HEK293 (cell line): ENCODE data around the gene NPR3.

Source experiments
- CTCF ChIA-PET: fragments of 350-600 bp; formaldehyde crosslinking; extraction: SDS; loops from one replicate; lab custom pipeline; 2021; ENCODE audit warnings: antibody characterized with exemption; lab: Yijun Ruan, JAX
- POLR2A ChIA-PET: fragments of 300-600 bp; formaldehyde crosslinking; extraction: SDS; loops from one replicate; lab custom pipeline; 2020; ENCODE audit warnings: antibody characterized with exemption, inconsistent platforms; lab: Yijun Ruan, JAX
- H3K27ac ChIP-seq: fragments of 200-500 bp; sonication (Bioruptor generic); 2 replicates; pipeline ENCODE4 v1.5.1; 2014; ENCODE audit warnings: low read depth, low read length, control low read depth, inconsistent platforms; ENCODE audit errors: extremely low read depth
- H3K36me3 ChIP-seq, 2 experiments: fragments of 200-500 bp in 1 of 2; sonication (Bioruptor generic) in 1 of 2; 1 replicate in 1 of 2; 2 replicates in 1 of 2; pipeline ENCODE4 v1.5.1; 2014 to 2017; ENCODE audit warnings: inconsistent platforms in 2 of 2, low read length in 2 of 2; ENCODE audit not compliant: control insufficient read depth in 2 of 2, insufficient read depth in 1 of 2
- H3K4me1 ChIP-seq: fragments of 200-500 bp; sonication (Bioruptor generic); 2 replicates; pipeline ENCODE4 v1.5.1; 2014; ENCODE audit warnings: mild to moderate bottlenecking, low read length, inconsistent platforms; ENCODE audit not compliant: control insufficient read depth, insufficient read depth
- H3K4me3 ChIP-seq: 2 replicates; pipeline ENCODE4 v1.5.1; 2011; ENCODE audit warnings: low read depth, mild to moderate bottlenecking, control low read depth, low read length, moderate library complexity
- H3K9me3 ChIP-seq: fragments of 200-500 bp; sonication (Bioruptor generic); 2 replicates; pipeline ENCODE4 v1.5.1; 2014; ENCODE audit warnings: low read depth, low read length, inconsistent platforms; ENCODE audit not compliant: control insufficient read depth, insufficient read depth
- GLIS1 ChIP-seq: fragments of 450-650 bp; formaldehyde crosslinking; IDR thresholded peaks from 2 replicates; pipeline ENCODE4 v1.5.1; 2016; ENCODE audit warnings: missing biosample characterization, missing genetic modification characterization
- HOXA7 ChIP-seq: sonication (generic); formaldehyde crosslinking; IDR thresholded peaks from 2 replicates; pipeline ENCODE4 v1.8.1; 2022; ENCODE audit warnings: missing genetic modification reagents, borderline replicate concordance
- IKZF3 ChIP-seq: fragments of 450-650 bp; IDR thresholded peaks from 2 replicates; pipeline ENCODE4 v1.5.0; 2018; ENCODE audit warnings: missing biosample characterization, mild to moderate bottlenecking, missing genetic modification characterization, moderate library complexity
- KLF8 ChIP-seq: fragments of 450-650 bp; formaldehyde crosslinking; IDR thresholded peaks from 2 replicates; pipeline ENCODE4 v1.5.1; 2016; ENCODE audit warnings: missing biosample characterization, missing genetic modification characterization
- KLF9 ChIP-seq: fragments of 450-650 bp; formaldehyde crosslinking; IDR thresholded peaks from 2 replicates; pipeline ENCODE4 v1.5.1; 2016; ENCODE audit warnings: missing biosample characterization, missing genetic modification characterization, low read depth
- SCRT2 ChIP-seq: fragments of 450-650 bp; formaldehyde crosslinking; IDR thresholded peaks from 2 replicates; pipeline ENCODE4 v1.5.1; 2016; ENCODE audit warnings: missing biosample characterization, missing genetic modification characterization
- ZBTB20 ChIP-seq: fragments of 450-650 bp; formaldehyde crosslinking; IDR thresholded peaks from 2 replicates; pipeline ENCODE4 v1.5.1; 2016; ENCODE audit warnings: missing biosample characterization, missing genetic modification characterization
- ZBTB21 ChIP-seq: fragments of 450-650 bp; formaldehyde crosslinking; IDR thresholded peaks from 2 replicates; pipeline ENCODE4 v1.5.1; 2017; ENCODE audit warnings: missing biosample characterization, missing genetic modification characterization
- ZBTB48 ChIP-seq: fragments of 450-650 bp; formaldehyde crosslinking; IDR thresholded peaks from 2 replicates; pipeline ENCODE4 v1.5.1; 2016; ENCODE audit warnings: missing biosample characterization, missing genetic modification characterization
- ZFP69B ChIP-seq: fragments of 450-650 bp; formaldehyde crosslinking; IDR thresholded peaks from 2 replicates; pipeline ENCODE4 v1.5.1; 2016; ENCODE audit warnings: missing biosample characterization, missing genetic modification characterization
- ZNF174 ChIP-seq: fragments of 450-650 bp; formaldehyde crosslinking; IDR thresholded peaks from 2 replicates; pipeline ENCODE4 v1.5.0; 2017; ENCODE audit warnings: missing biosample characterization, mild to moderate bottlenecking, missing genetic modification characterization
- ZNF19 ChIP-seq: fragments of 450-650 bp; formaldehyde crosslinking; IDR thresholded peaks from 2 replicates; pipeline ENCODE4; 2016; ENCODE audit warnings: missing biosample characterization, missing genetic modification characterization, low read depth
- ZNF202 ChIP-seq: fragments of 450-650 bp; formaldehyde crosslinking; IDR thresholded peaks from 2 replicates; pipeline ENCODE4 v1.5.1; 2016; ENCODE audit warnings: missing biosample characterization, missing genetic modification characterization, borderline replicate concordance
- ZNF214 ChIP-seq: fragments of 450-650 bp; formaldehyde crosslinking; IDR thresholded peaks from 2 replicates; pipeline ENCODE4 v1.5.1; 2017; ENCODE audit warnings: missing biosample characterization, mild to moderate bottlenecking, missing genetic modification characterization, borderline replicate concordance
- ZNF302 ChIP-seq: fragments of 450-650 bp; formaldehyde crosslinking; IDR thresholded peaks from 2 replicates; pipeline ENCODE4 v1.5.1; 2016; ENCODE audit warnings: missing biosample characterization, missing genetic modification characterization, low read depth
- ZNF391 ChIP-seq: fragments of 450-650 bp; formaldehyde crosslinking; IDR thresholded peaks from 2 replicates; pipeline ENCODE4 v1.5.1; 2016; ENCODE audit warnings: low read depth, missing biosample characterization, missing genetic modification characterization, borderline replicate concordance
- ZNF473 ChIP-seq: fragments of 450-650 bp; formaldehyde crosslinking; IDR thresholded peaks from 2 replicates; pipeline ENCODE4 v1.5.1; 2017; ENCODE audit warnings: missing biosample characterization, missing genetic modification characterization
- ZNF510 ChIP-seq: fragments of 450-650 bp; formaldehyde crosslinking; IDR thresholded peaks from 2 replicates; pipeline ENCODE4 v1.5.1; 2018; ENCODE audit warnings: mild to moderate bottlenecking, missing genetic modification characterization, missing biosample characterization; ENCODE audit not compliant: insufficient replicate concordance
- ZNF549 ChIP-seq: fragments of 450-650 bp; IDR thresholded peaks from 2 replicates; pipeline ENCODE4 v1.5.1; 2018; ENCODE audit warnings: missing biosample characterization, missing genetic modification characterization, mild to moderate bottlenecking, inconsistent platforms, moderate library complexity
- ZNF561 ChIP-seq: fragments of 450-650 bp; IDR thresholded peaks from 2 replicates; pipeline ENCODE4 v1.5.1; 2018; ENCODE audit warnings: missing biosample characterization, missing genetic modification characterization, borderline replicate concordance
- ZNF600 ChIP-seq: fragments of 450-650 bp; formaldehyde crosslinking; IDR thresholded peaks from 2 replicates; pipeline ENCODE4 v1.5.1; 2016; ENCODE audit warnings: missing biosample characterization, missing genetic modification characterization
- ZNF626 ChIP-seq: fragments of 450-650 bp; sonication (Bioruptor Pico); formaldehyde crosslinking; IDR thresholded peaks from 2 replicates; pipeline ENCODE4 v1.5.1; 2018; ENCODE audit warnings: missing biosample characterization, missing genetic modification characterization, inconsistent platforms
- ZNF654 ChIP-seq: fragments of 450-650 bp; formaldehyde crosslinking; IDR thresholded peaks from 2 replicates; pipeline ENCODE4 v1.5.1; 2016; ENCODE audit warnings: low read depth, missing biosample characterization, missing genetic modification characterization
- ZNF660 ChIP-seq: fragments of 450-650 bp; IDR thresholded peaks from 2 replicates; pipeline ENCODE4 v1.5.1; 2018; ENCODE audit warnings: missing biosample characterization, mild to moderate bottlenecking, missing genetic modification characterization
- ZNF707 ChIP-seq: fragments of 450-650 bp; formaldehyde crosslinking; IDR thresholded peaks from 2 replicates; pipeline ENCODE4 v1.5.1; 2016; ENCODE audit warnings: missing biosample characterization, missing genetic modification characterization
- ZNF792 ChIP-seq: fragments of 450-650 bp; formaldehyde crosslinking; IDR thresholded peaks from 2 replicates; pipeline ENCODE4 v1.5.1; 2016; ENCODE audit warnings: missing biosample characterization, missing genetic modification characterization
- ZSCAN30 ChIP-seq: fragments of 450-650 bp; IDR thresholded peaks from 2 replicates; pipeline ENCODE4 v1.5.1; 2018; ENCODE audit warnings: missing biosample characterization, mild to moderate bottlenecking, missing genetic modification characterization, moderate library complexity
- TF ChIP-seq, protein P1 (sequence below): fragments of 450-650 bp; formaldehyde crosslinking; IDR thresholded peaks from 2 replicates; pipeline ENCODE4 v1.5.1; 2016; ENCODE audit warnings: missing biosample characterization, missing genetic modification characterization, low read depth
- TF ChIP-seq, protein P2 (sequence below): fragments of 450-650 bp; formaldehyde crosslinking; IDR thresholded peaks from 2 replicates; pipeline ENCODE4 v1.5.1; 2016; ENCODE audit warnings: missing biosample characterization, missing genetic modification characterization

Gene NPR3

DNA sequence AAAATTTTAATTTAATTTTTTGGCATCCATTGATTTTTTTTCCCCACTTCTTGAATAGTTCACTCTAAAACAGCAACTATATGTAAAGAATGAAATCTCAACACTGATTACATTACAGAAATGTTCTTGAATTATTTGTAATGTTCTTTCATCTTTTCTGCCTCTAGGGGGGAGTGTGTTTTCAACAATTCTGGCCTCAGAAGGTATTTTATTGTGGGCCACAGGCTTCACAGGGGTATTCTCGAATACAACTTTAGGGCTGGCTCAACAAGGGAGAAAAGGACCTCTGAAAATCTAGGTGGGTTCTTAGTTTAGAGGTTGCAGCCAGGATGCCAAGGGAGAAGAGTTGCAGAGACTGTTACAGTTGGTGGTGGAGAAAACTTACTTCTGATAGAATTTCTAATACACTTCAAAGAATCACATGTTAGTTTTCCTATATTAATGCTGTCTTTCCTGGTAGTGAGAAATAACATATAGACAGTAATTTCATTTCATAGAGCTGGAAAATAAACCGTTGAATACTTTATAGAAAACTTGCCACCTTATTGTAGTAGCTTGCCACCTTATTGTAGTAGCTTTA lies 3.6 kb upstream of the NPR3 start:
- no peaks in the 10 kb centered on the region for H3K36me3 ChIP-seq
- CTCF ChIA-PET, result interaction anchor here (0.6 to 2.5 kb wide), 22 partner anchors 13 to 958 kb away, joined by 3 to 16 read pairs (median 3); no protein-coding TSS in a partner anchor
- POLR2A ChIA-PET, result interaction anchor here (0.7 kb wide), 1 partner anchor 532 kb away, joined by 5 read pairs; no protein-coding TSS in a partner anchor

DNA sequence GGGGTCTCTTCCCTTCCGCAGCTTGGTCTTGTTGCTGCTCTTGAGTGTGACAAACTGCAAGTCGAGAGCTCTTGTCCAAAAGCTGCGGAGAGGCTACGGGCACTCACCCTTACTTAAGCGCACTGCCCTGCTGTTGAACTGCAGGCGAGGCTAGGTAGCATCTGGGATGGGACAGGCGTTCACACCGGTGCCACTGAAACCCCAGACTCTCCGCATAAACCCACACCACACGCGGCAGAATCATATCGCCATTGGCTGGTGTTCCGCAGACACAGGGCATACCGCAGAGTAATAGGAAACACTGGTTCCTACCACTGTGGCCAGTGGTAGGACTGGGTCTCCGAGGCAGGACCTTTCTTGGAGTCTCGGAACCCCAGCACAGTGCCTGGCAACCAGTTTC lies 2.2 kb upstream of the NPR3 start:
- ChIA-PET CTCF (interaction anchor here (0.6 to 2.5 kb wide), 15 partner anchors 11 to 730 kb away, joined by 3 to 16 read pairs (median 3); no protein-coding TSS in a partner anchor), POLR2A (interaction anchor here (0.7 kb wide), 1 partner anchor 357 kb away, joined by 4 read pairs; no protein-coding TSS in a partner anchor)
- Histone ChIP-seq H3K36me3 (no peaks in the 10 kb centered on the region), H3K9me3 (no peaks in the 10 kb centered on the region), H3K4me1 (peaks cover 5% of the 10 kb centered on the region; the same call in 1 of the 2 replicates), H3K27ac (no peak overlapping the region), H3K4me3 (no peak overlapping the region)
- TF ChIP-seq ZNF549 (no peak), ZNF19 (tag by site-specific recombination) (no peak)
- TF ChIP-seq, protein P1, sequence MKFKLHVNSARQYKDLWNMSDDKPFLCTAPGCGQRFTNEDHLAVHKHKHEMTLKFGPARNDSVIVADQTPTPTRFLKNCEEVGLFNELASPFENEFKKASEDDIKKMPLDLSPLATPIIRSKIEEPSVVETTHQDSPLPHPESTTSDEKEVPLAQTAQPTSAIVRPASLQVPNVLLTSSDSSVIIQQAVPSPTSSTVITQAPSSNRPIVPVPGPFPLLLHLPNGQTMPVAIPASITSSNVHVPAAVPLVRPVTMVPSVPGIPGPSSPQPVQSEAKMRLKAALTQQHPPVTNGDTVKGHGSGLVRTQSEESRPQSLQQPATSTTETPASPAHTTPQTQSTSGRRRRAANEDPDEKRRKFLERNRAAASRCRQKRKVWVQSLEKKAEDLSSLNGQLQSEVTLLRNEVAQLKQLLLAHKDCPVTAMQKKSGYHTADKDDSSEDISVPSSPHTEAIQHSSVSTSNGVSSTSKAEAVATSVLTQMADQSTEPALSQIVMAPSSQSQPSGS (tag by site-specific recombination), result no peak

More for the DNA sequence above, 3.6 kb upstream of the NPR3 start:
- TF ChIP-seq ZBTB21, result no peak
- no peak for TF ChIP-seq ZSCAN30 (tag by site-specific recombination)
- no peak for TF ChIP-seq ZNF214 (tag by site-specific recombination)
- TF ChIP-seq ZNF202 (tag by site-specific recombination), result no peak
- TF ChIP-seq ZNF654, result peak; percentile 64
- 0 out of 2 replicates have a peak, but pooled peaks have one; percentile 33 for TF ChIP-seq ZNF660 (tag by site-specific recombination)
- peaks cover 5% of the 10 kb centered on the region; the same call in 1 of the 2 replicates for H3K4me1 ChIP-seq
- no peak overlapping the region for H3K27ac ChIP-seq
- H3K9me3 ChIP-seq, result no peaks in the 10 kb centered on the region
- H3K4me3 ChIP-seq, result no peak overlapping the region

DNA sequence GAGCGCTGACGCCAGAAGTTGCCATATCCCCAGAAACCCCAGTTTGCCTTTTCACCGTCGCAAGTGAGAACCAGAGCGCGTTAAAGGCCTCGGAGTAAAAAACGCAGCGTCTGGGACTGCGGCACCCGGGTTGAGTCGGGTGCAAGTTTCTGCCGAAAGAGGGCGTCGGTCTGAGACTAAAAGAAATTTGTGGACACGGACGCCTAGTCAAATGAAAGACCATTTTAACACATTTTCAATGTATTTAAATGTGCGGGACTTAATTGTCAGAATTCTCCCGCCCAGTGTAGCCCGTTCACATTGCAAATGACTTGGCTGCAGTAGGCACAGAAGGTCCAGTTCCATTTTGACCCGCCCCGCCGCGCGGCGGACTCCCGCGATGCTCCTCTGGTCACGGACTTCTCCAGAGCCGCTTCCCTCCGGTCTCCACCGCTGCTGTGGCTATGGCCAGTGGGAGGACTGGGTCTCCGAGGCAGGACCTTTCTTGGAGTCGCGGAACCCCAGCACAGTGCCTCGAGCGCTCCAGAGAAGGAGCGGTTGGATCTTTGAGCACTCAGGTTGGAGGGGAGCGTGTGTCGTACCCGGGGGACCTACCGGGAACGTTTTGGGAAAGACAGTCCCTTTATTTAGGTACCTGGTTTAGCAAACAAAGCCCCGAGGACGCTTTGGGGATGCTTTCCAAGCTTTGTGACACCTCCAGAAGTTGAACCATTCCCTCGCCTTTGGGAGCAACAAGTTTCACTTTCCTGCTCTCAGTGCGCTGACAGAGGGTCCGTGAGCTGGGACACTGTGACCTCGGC lies 1.2 kb upstream of the NPR3 start:
- ChIA-PET POLR2A (no interaction called here), CTCF (interaction anchor here (0.6 to 1.5 kb wide), 20 partner anchors 10 to 1356 kb away, joined by 3 to 8 read pairs (median 3); no protein-coding TSS in a partner anchor)
- peaks cover 5% of the 10 kb centered on the region; the same call in 1 of the 2 replicates for H3K4me1 ChIP-seq
- no peaks in the 10 kb centered on the region for H3K9me3 ChIP-seq
- H3K36me3 ChIP-seq, result no peaks in the 10 kb centered on the region
- H3K4me3 ChIP-seq, result peak overlapping the region; percentile 55
- H3K27ac ChIP-seq, result no peak overlapping the region
- no peak for TF ChIP-seq ZNF473 (tag by site-specific recombination)
- no peak for TF ChIP-seq ZNF561 (tag by site-specific recombination)
- TF ChIP-seq ZNF600 (tag by site-specific recombination), result peak; percentile 51
- no peak for TF ChIP-seq KLF8 (tag by site-specific recombination)
- no peak for TF ChIP-seq HOXA7 (CRISPR knock-in tag)
- no peak for TF ChIP-seq ZNF510 (tag by site-specific recombination)
- peak; percentile 95 for TF ChIP-seq SCRT2
- TF ChIP-seq ZNF391 (tag by site-specific recombination), result no peak
- no peak for TF ChIP-seq ZNF626 (tag by site-specific recombination)
- TF ChIP-seq ZNF707, result no peak
- TF ChIP-seq ZNF174 (tag by site-specific recombination), result no peak
- TF ChIP-seq KLF9 (tag by site-specific recombination), result no peak
- no peak for TF ChIP-seq ZFP69B (tag by site-specific recombination)
- TF ChIP-seq ZBTB20 (tag by site-specific recombination), result 0 out of 2 replicates have a peak, but pooled peaks have one; percentile 24
- TF ChIP-seq IKZF3 (tag by site-specific recombination), result peak; percentile 43; the same call in 1 of the 2 replicates
- TF ChIP-seq, protein P2, sequence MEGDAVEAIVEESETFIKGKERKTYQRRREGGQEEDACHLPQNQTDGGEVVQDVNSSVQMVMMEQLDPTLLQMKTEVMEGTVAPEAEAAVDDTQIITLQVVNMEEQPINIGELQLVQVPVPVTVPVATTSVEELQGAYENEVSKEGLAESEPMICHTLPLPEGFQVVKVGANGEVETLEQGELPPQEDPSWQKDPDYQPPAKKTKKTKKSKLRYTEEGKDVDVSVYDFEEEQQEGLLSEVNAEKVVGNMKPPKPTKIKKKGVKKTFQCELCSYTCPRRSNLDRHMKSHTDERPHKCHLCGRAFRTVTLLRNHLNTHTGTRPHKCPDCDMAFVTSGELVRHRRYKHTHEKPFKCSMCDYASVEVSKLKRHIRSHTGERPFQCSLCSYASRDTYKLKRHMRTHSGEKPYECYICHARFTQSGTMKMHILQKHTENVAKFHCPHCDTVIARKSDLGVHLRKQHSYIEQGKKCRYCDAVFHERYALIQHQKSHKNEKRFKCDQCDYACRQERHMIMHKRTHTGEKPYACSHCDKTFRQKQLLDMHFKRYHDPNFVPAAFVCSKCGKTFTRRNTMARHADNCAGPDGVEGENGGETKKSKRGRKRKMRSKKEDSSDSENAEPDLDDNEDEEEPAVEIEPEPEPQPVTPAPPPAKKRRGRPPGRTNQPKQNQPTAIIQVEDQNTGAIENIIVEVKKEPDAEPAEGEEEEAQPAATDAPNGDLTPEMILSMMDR (tag by site-specific recombination), result peak; percentile 74
- TF ChIP-seq ZNF792, result no peak
- no peak for TF ChIP-seq ZNF302
- TF ChIP-seq GLIS1 (tag by site-specific recombination), result peak; percentile 57
- no peak for TF ChIP-seq ZBTB48 (tag by site-specific recombination)
